PC-3 (cell line): Measurements from ENCODE around the gene CYP4F22.

Experiments
- EZH2 ChIP-seq: fragments of 300-600 bp; sonication (generic); IDR thresholded peaks from one replicate; pipeline ENCODE4 v1.6.1; 2017; ENCODE audit warnings: antibody characterized with exemption, mild to moderate bottlenecking, low read length; ENCODE audit not compliant: unreplicated experiment
- EZH2phosphoT487 ChIP-seq: fragments of 300-600 bp; sonication (generic); IDR thresholded peaks from 2 replicates; pipeline ENCODE4 v1.6.1; 2018; ENCODE audit warnings: mild to moderate bottlenecking, antibody characterized with exemption, low read length, borderline replicate concordance
- TF ChIP-seq, protein P1 (sequence below): fragments of 300-600 bp; sonication (generic); conservative IDR thresholded peaks from 2 replicates; pipeline ENCODE4 v1.5.1; 2017; ENCODE audit warnings: antibody characterized with exemption, low read depth, mild to moderate bottlenecking, low read length

DNA sequence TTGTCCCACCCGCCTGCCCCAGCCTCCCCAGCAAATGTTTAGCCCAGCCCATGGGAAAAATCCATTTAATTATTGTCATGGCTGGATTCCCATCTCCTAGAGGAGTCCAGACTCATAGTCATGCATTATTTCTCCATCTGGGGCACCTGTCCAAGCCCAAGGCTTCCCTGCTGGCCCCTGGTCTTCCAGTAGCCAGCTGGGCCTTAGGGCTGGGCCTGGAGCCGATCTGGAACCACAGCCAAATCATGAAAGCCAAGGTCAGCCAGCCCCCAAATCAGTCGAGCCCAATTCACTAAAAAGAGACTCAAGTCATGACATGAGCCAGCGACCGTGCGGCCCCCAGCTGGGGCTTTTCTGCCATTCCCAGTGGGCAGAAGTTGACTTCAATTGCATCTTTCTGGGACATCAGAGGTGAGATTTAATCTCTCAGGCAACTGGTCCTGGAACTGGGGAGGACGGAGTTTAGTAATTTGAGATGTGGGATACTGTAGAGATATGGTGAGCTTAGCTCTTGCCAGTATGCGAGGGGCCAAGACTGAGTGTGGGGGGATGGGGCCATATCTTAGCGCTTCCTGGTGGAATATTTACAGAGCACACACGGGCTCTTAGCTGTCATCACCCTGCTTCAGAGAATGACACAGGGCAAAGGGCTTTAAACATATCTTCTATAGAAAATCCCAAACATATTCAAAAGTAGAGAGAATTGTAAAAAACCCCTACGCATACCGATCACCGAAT lies 19.7 kb upstream of the CYP4F22 start:
- TF ChIP-seq, protein P1, sequence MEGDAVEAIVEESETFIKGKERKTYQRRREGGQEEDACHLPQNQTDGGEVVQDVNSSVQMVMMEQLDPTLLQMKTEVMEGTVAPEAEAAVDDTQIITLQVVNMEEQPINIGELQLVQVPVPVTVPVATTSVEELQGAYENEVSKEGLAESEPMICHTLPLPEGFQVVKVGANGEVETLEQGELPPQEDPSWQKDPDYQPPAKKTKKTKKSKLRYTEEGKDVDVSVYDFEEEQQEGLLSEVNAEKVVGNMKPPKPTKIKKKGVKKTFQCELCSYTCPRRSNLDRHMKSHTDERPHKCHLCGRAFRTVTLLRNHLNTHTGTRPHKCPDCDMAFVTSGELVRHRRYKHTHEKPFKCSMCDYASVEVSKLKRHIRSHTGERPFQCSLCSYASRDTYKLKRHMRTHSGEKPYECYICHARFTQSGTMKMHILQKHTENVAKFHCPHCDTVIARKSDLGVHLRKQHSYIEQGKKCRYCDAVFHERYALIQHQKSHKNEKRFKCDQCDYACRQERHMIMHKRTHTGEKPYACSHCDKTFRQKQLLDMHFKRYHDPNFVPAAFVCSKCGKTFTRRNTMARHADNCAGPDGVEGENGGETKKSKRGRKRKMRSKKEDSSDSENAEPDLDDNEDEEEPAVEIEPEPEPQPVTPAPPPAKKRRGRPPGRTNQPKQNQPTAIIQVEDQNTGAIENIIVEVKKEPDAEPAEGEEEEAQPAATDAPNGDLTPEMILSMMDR = no peak
- TF ChIP-seq EZH2phosphoT487 (no peak), EZH2 (no peak)
